H1 (cell line): ENCODE results near the gene TMEM135.

ENCODE experiments used
- ATF2 ChIP-seq: IDR thresholded peaks from 2 replicates; pipeline ENCODE4 v1.6.1; 2012; ENCODE audit warnings: low read length, inconsistent platforms
- CTCF ChIP-seq, 3 experiments: IDR thresholded peaks; 1 replicate in 2 of 3; 2 replicates in 1 of 3; pipeline versions ENCODE4 v1.5.1 to v1.6.1; 2011; ENCODE audit warnings: low read length in 3 of 3, mild to moderate bottlenecking in 3 of 3, inconsistent platforms in 2 of 3, low read depth in 1 of 3, moderate library complexity in 1 of 3; ENCODE audit not compliant: insufficient read depth in 1 of 3; ENCODE audit errors: control extremely low read depth in 1 of 3
- KDM1A ChIP-seq: fragments of 200-600, 300-600 bp; sonication (generic); IDR thresholded peaks from 2 replicates; pipeline ENCODE4 v1.7.1; 2016; ENCODE audit warnings: mild to moderate bottlenecking, low read length, borderline replicate concordance
- RAD21 ChIP-seq, 2 experiments: IDR thresholded peaks in 1 of 2; conservative IDR thresholded peaks in 1 of 2; 2 replicates each; pipeline ENCODE4 v1.6.1; 2011; ENCODE audit warnings: low read depth in 2 of 2, low read length in 2 of 2, improper control_type of control experiment in 1 of 2, inconsistent platforms in 1 of 2, mild to moderate bottlenecking in 1 of 2, moderate library complexity in 1 of 2
- SUZ12 ChIP-seq: fragments of 200-600 bp; sonication (generic); IDR thresholded peaks from 2 replicates; pipeline ENCODE4 v1.6.1; 2012; ENCODE audit warnings: mild to moderate bottlenecking, inconsistent platforms, low read length, moderate library complexity, mixed read lengths
- USF2 ChIP-seq: IDR thresholded peaks from 2 replicates; pipeline ENCODE4 v1.6.1; 2011; ENCODE audit warnings: low read length, improper control_type of control experiment
- YY1 ChIP-seq: IDR thresholded peaks from 2 replicates; pipeline ENCODE4 v1.6.1; 2011; ENCODE audit warnings: low read depth, mild to moderate bottlenecking, low read length

GRCh38 chr11:87012673-87013072 lies 25.1 kb upstream of the TMEM135 start:
- no peak for TF ChIP-seq KDM1A
- TF ChIP-seq USF2: no peak
- TF ChIP-seq ATF2: no peak
- TF ChIP-seq RAD21 (IDR thresholded peaks at IDR 0.05 in 1 of 2, conservative IDR thresholded peaks at IDR 0.05 in 1 of 2; ENCODE audit: low read depth in 2 of 2, low read length in 2 of 2): no peak
- TF ChIP-seq CTCF (IDR thresholded peaks at IDR 0.05; ENCODE audit: control extremely low read depth in 1 of 3, insufficient read depth in 1 of 3, low read depth in 1 of 3, low read length in 3 of 3): no peak
- TF ChIP-seq SUZ12: no peak
- no peak for TF ChIP-seq YY1
